B cell (primary cell): ENCODE results near the gene PWWP3B. TPM values are rescaled to one million over a fixed set of nuclear protein-coding genes. Genes with fewer than 3 reads are reported as not detected.

ENCODE experiments used
- ATAC-seq: fragments of 200-7000 bp; cut with Tn5 transposase; one replicate; pipeline ENCODE4 v1.10.0; 2021; ENCODE audit warnings: low read depth, mild to moderate bottlenecking, moderate number of reproducible peaks, moderate library complexity
- CTCF ChIA-PET: fragments of 350-600 bp; sonication (Branson Sonifier 250); formaldehyde crosslinking; loops from one replicate; lab custom pipeline; 2021; ENCODE audit warnings: antibody characterized with exemption, inconsistent platforms; lab: Charles Lee
- POLR2A ChIA-PET: fragments of 350-600 bp; sonication (Branson Sonifier 250); formaldehyde crosslinking; loops from one replicate; lab custom pipeline; 2021; ENCODE audit warnings: antibody characterized with exemption; lab: Charles Lee
- DNase-seq: peaks from one replicate; pipeline ENCODE4 v3.0.0; 2013
- H2AFZ ChIP-seq: 2 replicates; pipeline ENCODE4 v1.6.1; 2012; ENCODE audit warnings: mild to moderate bottlenecking, low read depth, low read length; ENCODE audit not compliant: insufficient read depth, poor library complexity, severe bottlenecking
- H3K27ac ChIP-seq, 2 donors: 1 replicate in 1 of 2; 2 replicates in 1 of 2; pipeline ENCODE4 v1.5.1; 2012 to 2013; ENCODE audit warnings: low read length in 2 of 2, mild to moderate bottlenecking in 2 of 2, moderate library complexity in 1 of 2
- H3K27me3 ChIP-seq, 4 experiments: fragments of 200-600 bp in 1 of 4; sonication (generic) in 1 of 4; replicated peaks in 1 of 4; 1 replicate in 2 of 4; 2 replicates in 2 of 4; pipeline versions ENCODE4 v1.6.1 to v1.7.0; 2013 to 2016; ENCODE audit warnings: low read length in 3 of 4, mild to moderate bottlenecking in 2 of 4, mixed read lengths in 1 of 4, moderate library complexity in 1 of 4; ENCODE audit not compliant: insufficient read depth in 4 of 4, control insufficient read depth in 3 of 4; ENCODE audit errors: control extremely low read depth in 1 of 4
- H3K36me3 ChIP-seq, 2 experiments: replicated peaks in 1 of 2; 1 replicate in 1 of 2; 2 replicates in 1 of 2; pipeline versions ENCODE4 v1.6.1 to v1.7.1; 2013; ENCODE audit warnings: low read length in 1 of 2; ENCODE audit not compliant: insufficient read depth in 2 of 2, control insufficient read depth in 1 of 2; ENCODE audit errors: control extremely low read depth in 1 of 2, extremely low read depth in 1 of 2
- H3K4me1 ChIP-seq, 2 donors: fragments of 200-600 bp in 1 of 2; sonication (generic) in 1 of 2; 1 replicate in 1 of 2; 2 replicates in 1 of 2; pipeline versions ENCODE4 v1.5.1 to v1.6.1; 2013 to 2017; ENCODE audit warnings: low read length in 2 of 2; ENCODE audit not compliant: control insufficient read depth in 2 of 2, insufficient read depth in 2 of 2
- H3K4me2 ChIP-seq: replicated peaks from 2 replicates; pipeline ENCODE3; 2012; ENCODE audit warnings: mild to moderate bottlenecking, low read depth, low read length; ENCODE audit not compliant: poor library complexity, severe bottlenecking
- H3K4me3 ChIP-seq, 5 experiments: fragments of 200-600 bp in 1 of 5; sonication (generic) in 1 of 5; 1 replicate in 3 of 5; 2 replicates in 2 of 5; pipeline versions ENCODE4 v1.5.1 to v1.7.0; 2011 to 2016; ENCODE audit warnings: low read length in 4 of 5, mild to moderate bottlenecking in 4 of 5, low read depth in 2 of 5, control low read depth in 1 of 5, moderate library complexity in 1 of 5; ENCODE audit not compliant: insufficient read depth in 1 of 5; ENCODE audit errors: control extremely low read depth in 1 of 5, extremely low read depth in 1 of 5
- H3K79me2 ChIP-seq: fragments of 200-600 bp; sonication (generic); one replicate; pipeline ENCODE4 v1.6.0; 2016; ENCODE audit warnings: low read length; ENCODE audit not compliant: control insufficient read depth, insufficient read depth
- H3K9ac ChIP-seq: fragments of 200-600 bp; sonication (generic); 2 replicates; pipeline ENCODE4 v1.6.1; 2017; ENCODE audit warnings: mild to moderate bottlenecking, low read length, moderate library complexity
- H3K9me3 ChIP-seq, 3 donors: one replicate each; pipeline versions ENCODE4 v1.6.1 to v1.7.1; 2013; ENCODE audit warnings: low read length in 2 of 3; ENCODE audit not compliant: control insufficient read depth in 2 of 3, insufficient read depth in 1 of 3; ENCODE audit errors: control extremely low read depth in 1 of 3
- H4K20me1 ChIP-seq: 2 replicates; pipeline ENCODE4 v1.6.0; 2012; ENCODE audit warnings: mild to moderate bottlenecking, low read length; ENCODE audit not compliant: insufficient read depth, control insufficient read depth, poor library complexity, severe bottlenecking
- H3K27ac Mint-ChIP-seq: one replicate; pipeline ENCODE4 v1.8.0; 2021; ENCODE audit warnings: mixed read lengths
- H3K27me3 Mint-ChIP-seq: one replicate; pipeline ENCODE4 v1.8.0; 2021; ENCODE audit warnings: mixed read lengths
- H3K4me1 Mint-ChIP-seq: one replicate; pipeline ENCODE4 v1.8.0; 2021; ENCODE audit warnings: mixed read lengths
- H3K4me3 Mint-ChIP-seq: one replicate; pipeline ENCODE4 v1.8.0; 2021; ENCODE audit warnings: mixed read lengths
- H3K9me3 Mint-ChIP-seq: one replicate; pipeline ENCODE4 v1.8.0; 2022; ENCODE audit warnings: mixed read lengths; ENCODE audit not compliant: insufficient read depth
- EZH2 ChIP-seq: IDR thresholded peaks from 2 replicates; pipeline ENCODE4 v1.6.1; 2012; ENCODE audit warnings: borderline replicate concordance, low read depth, mild to moderate bottlenecking, moderate library complexity, low read length; ENCODE audit not compliant: insufficient read depth, poor library complexity, severe bottlenecking
- WGBS: methylation state at CpG from one replicate; pipeline ENCODE4 v1.1.5; 2013; ENCODE audit warnings: missing lambda C conversion rate; ENCODE audit not compliant: insufficient coverage; 5-methylcytosine and 5-hydroxymethylcytosine counted together
- intact Hi-C: fragments of 100-400 bp; cut with micrococcal nuclease; formaldehyde crosslinking; loops from one replicate; pipeline ENCODE4 v1.10.0; 2022
- polyA plus RNA-seq: library from polyadenylated mRNA; depleted of rRNA; stranded (reverse); fragments of >200 nt; gene quantifications from 2 replicates; pipeline ENCODE4 v1.2.3, GENCODE V29; 2012
- total RNA-seq, 2 donors: library from RNA; stranded (reverse); fragments of 120-200 nt in 1 of 2; gene quantifications; 1 replicate in 1 of 2; 2 replicates in 1 of 2; pipeline versions ENCODE4 v1.2.3 to v1.2.4, GENCODE V29; 2013 to 2022
- TF ChIP-seq, protein P1 (sequence below): fragments of 200-600 bp; IDR thresholded peaks from one replicate; pipeline ENCODE4 v1.8.0; 2022; ENCODE audit warnings: antibody characterized with exemption, mild to moderate bottlenecking

PWWP3B gene
- total and polyA plus RNA-seq, 2 donors (not counting 1 experiment from before 2014, with no cell fraction given): not detected

DNA sequence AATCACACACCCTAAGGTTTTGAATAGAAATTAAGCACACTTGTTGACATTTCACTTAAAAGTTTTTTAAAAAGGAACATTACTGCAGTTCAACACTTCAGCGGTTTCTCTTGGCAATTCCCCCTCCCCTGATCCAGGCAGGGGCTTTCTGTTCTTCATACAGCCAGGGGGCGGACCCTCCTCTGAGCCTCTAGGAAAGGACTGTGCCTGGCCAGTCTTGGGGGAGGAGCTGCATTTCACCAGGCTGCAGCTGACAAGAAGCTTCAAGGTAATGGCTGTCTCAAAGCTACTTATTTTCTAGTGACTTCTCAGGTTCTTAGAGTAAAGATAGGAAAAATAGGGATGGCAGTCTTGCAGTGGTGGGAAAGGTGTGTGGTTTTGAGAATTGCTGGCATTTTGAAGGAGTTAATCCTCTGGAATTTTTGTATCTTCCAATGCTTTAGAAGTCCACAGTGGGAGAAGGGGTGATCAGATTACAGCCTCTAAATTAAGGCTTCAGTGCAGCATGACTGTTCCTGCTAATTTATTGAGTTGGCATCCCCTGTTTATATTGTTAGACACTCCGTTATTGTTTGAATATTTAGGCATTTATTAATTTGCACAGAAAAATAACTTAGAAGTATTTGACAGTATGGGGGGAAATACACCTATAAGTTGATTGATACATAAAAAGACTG lies 33.5 kb downstream of the PWWP3B start:
- Histone ChIP-seq H3K27me3 (no peaks in the 10 kb centered on the region), H3K27ac (no peak overlapping the region), H3K9me3 (no peaks in the 10 kb centered on the region), H3K4me2 (no peak overlapping the region), H3K4me3 (no peak overlapping the region), H3K36me3 (no peaks in the 10 kb centered on the region), H4K20me1 (no peaks in the 10 kb centered on the region), H2AFZ (no peak overlapping the region), H3K79me2 (no peaks in the 10 kb centered on the region), H3K4me1 (no peaks in the 10 kb centered on the region), H3K9ac (no peak overlapping the region)
- ChIA-PET POLR2A (no interaction called here), CTCF (no interaction called here)
- WGBS: 50% methylated on average over 1 of the region's 3 CpGs
- no peak for TF ChIP-seq EZH2
- DNase-seq (no peak), ATAC-seq (no peak)
- intact Hi-C loops: no loop called here
- H3K9me3 Mint-ChIP-seq: no peaks in the 10 kb centered on the region
- no peaks in the 10 kb centered on the region for H3K4me1 Mint-ChIP-seq
- no peaks in the 10 kb centered on the region for H3K27me3 Mint-ChIP-seq
- no peak overlapping the region for H3K27ac Mint-ChIP-seq
- H3K4me3 Mint-ChIP-seq: no peak overlapping the region

DNA sequence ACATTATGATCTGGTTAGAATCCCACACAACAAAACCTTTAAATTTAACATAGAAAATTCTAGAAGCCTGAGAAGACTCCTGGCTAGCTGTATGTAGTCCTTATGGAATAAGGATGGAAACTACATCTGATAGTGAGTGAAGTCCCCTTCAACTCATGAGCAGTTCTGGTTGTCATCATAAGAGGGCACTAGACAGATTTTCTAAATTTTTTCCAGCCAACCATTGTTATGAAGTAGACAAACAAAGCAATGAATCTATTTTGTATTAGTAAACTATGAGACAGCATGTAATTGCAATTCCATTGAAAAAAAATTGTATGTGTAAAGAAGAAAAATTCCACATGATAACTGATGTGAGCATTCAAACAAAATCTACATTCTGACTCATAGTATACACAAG lies 35.2 kb downstream of the PWWP3B start:
- no peak overlapping the region for H3K4me3 Mint-ChIP-seq
- Histone ChIP-seq H3K9ac (no peak overlapping the region), H2AFZ (no peak overlapping the region), H3K27ac (no peak overlapping the region), H4K20me1 (no peaks in the 10 kb centered on the region), H3K4me1 (no peaks in the 10 kb centered on the region), H3K27me3 (no peaks in the 10 kb centered on the region), H3K9me3 (no peaks in the 10 kb centered on the region), H3K36me3 (no peaks in the 10 kb centered on the region), H3K4me2 (no peak overlapping the region), H3K79me2 (no peaks in the 10 kb centered on the region), H3K4me3 (no peak overlapping the region)
- no peak for DNase-seq
- intact Hi-C loops: no loop called here
- TF ChIP-seq EZH2: no peak
- TF ChIP-seq, protein P1, sequence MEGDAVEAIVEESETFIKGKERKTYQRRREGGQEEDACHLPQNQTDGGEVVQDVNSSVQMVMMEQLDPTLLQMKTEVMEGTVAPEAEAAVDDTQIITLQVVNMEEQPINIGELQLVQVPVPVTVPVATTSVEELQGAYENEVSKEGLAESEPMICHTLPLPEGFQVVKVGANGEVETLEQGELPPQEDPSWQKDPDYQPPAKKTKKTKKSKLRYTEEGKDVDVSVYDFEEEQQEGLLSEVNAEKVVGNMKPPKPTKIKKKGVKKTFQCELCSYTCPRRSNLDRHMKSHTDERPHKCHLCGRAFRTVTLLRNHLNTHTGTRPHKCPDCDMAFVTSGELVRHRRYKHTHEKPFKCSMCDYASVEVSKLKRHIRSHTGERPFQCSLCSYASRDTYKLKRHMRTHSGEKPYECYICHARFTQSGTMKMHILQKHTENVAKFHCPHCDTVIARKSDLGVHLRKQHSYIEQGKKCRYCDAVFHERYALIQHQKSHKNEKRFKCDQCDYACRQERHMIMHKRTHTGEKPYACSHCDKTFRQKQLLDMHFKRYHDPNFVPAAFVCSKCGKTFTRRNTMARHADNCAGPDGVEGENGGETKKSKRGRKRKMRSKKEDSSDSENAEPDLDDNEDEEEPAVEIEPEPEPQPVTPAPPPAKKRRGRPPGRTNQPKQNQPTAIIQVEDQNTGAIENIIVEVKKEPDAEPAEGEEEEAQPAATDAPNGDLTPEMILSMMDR: no peak
- ChIA-PET CTCF (no interaction called here), POLR2A (no interaction called here)
- no peak overlapping the region for H3K27ac Mint-ChIP-seq
- H3K27me3 Mint-ChIP-seq: no peaks in the 10 kb centered on the region
- H3K9me3 Mint-ChIP-seq: no peaks in the 10 kb centered on the region
- no peak for ATAC-seq
- H3K4me1 Mint-ChIP-seq: no peaks in the 10 kb centered on the region
